ENCODE measurements around the gene CWF19L1.

The CWF19L1 gene

GRCh38 chr10:100216006-100216405 is 51.4 kb downstream of the CWF19L1 start:
- H3K36me3 ChIP-seq (ENCODE audit: insufficient read depth, low read length) = peaks cover 61% of the 10 kb centered on the region

DNA sequence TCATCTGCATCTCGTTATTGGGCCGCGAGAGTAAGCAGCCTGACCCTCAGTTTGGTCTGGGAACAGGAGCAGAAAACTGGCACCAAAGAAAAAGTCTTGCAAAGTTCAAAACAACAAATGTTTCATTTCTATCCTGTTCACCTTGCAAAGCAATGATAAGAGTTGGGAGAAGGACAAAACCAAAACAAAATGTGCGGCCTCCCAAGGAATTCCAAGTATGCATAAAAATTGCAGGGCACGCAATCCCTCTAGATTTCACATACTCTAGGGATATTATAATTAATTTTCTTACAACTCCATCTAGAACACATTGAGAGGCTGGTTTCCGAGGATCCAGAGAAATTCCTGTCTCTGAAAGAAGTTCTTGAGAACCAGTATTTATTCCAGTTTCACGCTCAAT is 58.1 kb downstream of the CWF19L1 start:
- Histone ChIP-seq H4K20me1 (ENCODE audit: insufficient read depth, low read length) (no peaks in the 10 kb centered on the region), H3K9me3 (ENCODE audit: low read length) (no peaks in the 10 kb centered on the region), H3K4me1 (ENCODE audit: insufficient read depth, low read length, severe bottlenecking) (no peaks in the 10 kb centered on the region), H3K79me2 (ENCODE audit: insufficient read depth, low read length) (no peaks in the 10 kb centered on the region), H3K27ac (ENCODE audit: low read depth, low read length, poor library complexity, severe bottlenecking) (no peak overlapping the region), H3K9me2 (ENCODE audit: low read depth, low read length) (no peaks in the 10 kb centered on the region), H3K27me3 (ENCODE audit: insufficient read depth, low read length) (no peaks in the 10 kb centered on the region), H3F3A (ENCODE audit: insufficient read depth, low read length) (no peaks in the 10 kb centered on the region), H3K4me2 (ENCODE audit: low read length) (no peak overlapping the region), H2AFZ (ENCODE audit: low read length) (no peak overlapping the region), H3K36me3 (ENCODE audit: insufficient read depth, low read length) (peaks cover 51% of the 10 kb centered on the region), H3K4me3 (ENCODE audit: low read depth, low read length, poor library complexity, severe bottlenecking) (no peak overlapping the region), H3K9ac (ENCODE audit: low read length) (no peak overlapping the region)
- TF ChIP-seq EZH2 (IDR thresholded peaks at IDR 0.05; ENCODE audit: borderline replicate concordance, low read length) (no peak), CTCF (IDR thresholded peaks at IDR 0.05; ENCODE audit: low read length) (no peak)

More at GRCh38 chr10:100216006-100216405, 51.4 kb downstream of the CWF19L1 start:
- H3K27me3 ChIP-seq (ENCODE audit: insufficient read depth, low read length) = no peaks in the 10 kb centered on the region
- no peak overlapping the region for H3K27ac ChIP-seq (ENCODE audit: low read depth, low read length, poor library complexity, severe bottlenecking)
- no peak overlapping the region for H3K9ac ChIP-seq (ENCODE audit: low read length)
- H2AFZ ChIP-seq (ENCODE audit: low read length) = no peak overlapping the region
- H3K9me3 ChIP-seq (ENCODE audit: low read length) = no peaks in the 10 kb centered on the region
- H3K79me2 ChIP-seq (ENCODE audit: insufficient read depth, low read length) = no peaks in the 10 kb centered on the region
- TF ChIP-seq EZH2 (IDR thresholded peaks at IDR 0.05; ENCODE audit: borderline replicate concordance, low read length) = no peak
- TF ChIP-seq CTCF (IDR thresholded peaks at IDR 0.05; ENCODE audit: low read length) = no peak
- H3K9me2 ChIP-seq (ENCODE audit: low read depth, low read length) = no peaks in the 10 kb centered on the region
- no peaks in the 10 kb centered on the region for H3K4me1 ChIP-seq (ENCODE audit: insufficient read depth, low read length, severe bottlenecking)
- no peaks in the 10 kb centered on the region for H3F3A ChIP-seq (ENCODE audit: insufficient read depth, low read length)
- H3K4me2 ChIP-seq (ENCODE audit: low read length) = no peak overlapping the region
- no peaks in the 10 kb centered on the region for H4K20me1 ChIP-seq (ENCODE audit: insufficient read depth, low read length)
- H3K4me3 ChIP-seq (ENCODE audit: low read depth, low read length, poor library complexity, severe bottlenecking) = no peak overlapping the region

- Histone ChIP-seq H3K27me3 (ENCODE audit: insufficient read depth, low read length) (no peaks in the 10 kb centered on the region), H2AFZ (ENCODE audit: low read length) (no peak overlapping the region), H3K9ac (ENCODE audit: low read length) (no peak overlapping the region), H3K9me3 (ENCODE audit: low read length) (no peaks in the 10 kb centered on the region), H3F3A (ENCODE audit: insufficient read depth, low read length) (no peaks in the 10 kb centered on the region), H3K79me2 (ENCODE audit: insufficient read depth, low read length) (no peaks in the 10 kb centered on the region), H4K20me1 (ENCODE audit: insufficient read depth, low read length) (no peaks in the 10 kb centered on the region), H3K9me2 (ENCODE audit: low read depth, low read length) (no peaks in the 10 kb centered on the region), H3K4me3 (ENCODE audit: low read depth, low read length, poor library complexity, severe bottlenecking) (no peak overlapping the region), H3K4me2 (ENCODE audit: low read length) (no peak overlapping the region), H3K4me1 (ENCODE audit: insufficient read depth, low read length, severe bottlenecking) (no peaks in the 10 kb centered on the region), H3K36me3 (ENCODE audit: insufficient read depth, low read length) (peaks cover 55% of the 10 kb centered on the region), H3K27ac (ENCODE audit: low read depth, low read length, poor library complexity, severe bottlenecking) (no peak overlapping the region)
- no peak for TF ChIP-seq CTCF (IDR thresholded peaks at IDR 0.05; ENCODE audit: low read length)
- no peak for TF ChIP-seq EZH2 (IDR thresholded peaks at IDR 0.05; ENCODE audit: borderline replicate concordance, low read length)
Measured at GRCh38 chr10:100208276-100208675, 59.2 kb downstream of the CWF19L1 start.
